Activated CD4-positive, CD25-positive, alpha-beta regulatory T cell (primary cell): Measurements from ENCODE around the gene RPS6KA5.

Source experiments
- DNase-seq, 4 experiments: peaks; one replicate each; lab custom pipeline; 2025; lab: John Stamatoyannopoulos, UW

The RPS6KA5 gene

DNA sequence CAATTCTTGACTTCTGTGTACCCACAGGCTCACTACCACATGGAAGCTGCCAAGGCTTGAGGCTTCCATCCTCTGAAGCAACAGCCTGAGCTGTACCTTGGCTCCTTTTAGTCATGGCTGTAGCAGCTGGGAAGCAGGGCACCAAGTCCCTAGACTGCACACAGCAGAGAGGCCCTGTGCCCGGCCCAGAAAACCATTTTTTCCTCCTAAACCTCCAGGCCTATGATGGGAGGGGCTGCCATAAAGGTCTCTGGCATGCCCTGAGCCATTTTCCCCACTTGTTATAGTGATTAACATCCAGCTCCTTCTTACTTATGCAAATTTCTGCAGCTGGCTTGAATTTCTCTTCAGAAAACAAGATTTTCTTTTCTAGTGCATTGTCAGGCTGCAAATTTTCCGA is 121.8 kb downstream of the RPS6KA5 start:
- no peak for DNase-seq

DNA sequence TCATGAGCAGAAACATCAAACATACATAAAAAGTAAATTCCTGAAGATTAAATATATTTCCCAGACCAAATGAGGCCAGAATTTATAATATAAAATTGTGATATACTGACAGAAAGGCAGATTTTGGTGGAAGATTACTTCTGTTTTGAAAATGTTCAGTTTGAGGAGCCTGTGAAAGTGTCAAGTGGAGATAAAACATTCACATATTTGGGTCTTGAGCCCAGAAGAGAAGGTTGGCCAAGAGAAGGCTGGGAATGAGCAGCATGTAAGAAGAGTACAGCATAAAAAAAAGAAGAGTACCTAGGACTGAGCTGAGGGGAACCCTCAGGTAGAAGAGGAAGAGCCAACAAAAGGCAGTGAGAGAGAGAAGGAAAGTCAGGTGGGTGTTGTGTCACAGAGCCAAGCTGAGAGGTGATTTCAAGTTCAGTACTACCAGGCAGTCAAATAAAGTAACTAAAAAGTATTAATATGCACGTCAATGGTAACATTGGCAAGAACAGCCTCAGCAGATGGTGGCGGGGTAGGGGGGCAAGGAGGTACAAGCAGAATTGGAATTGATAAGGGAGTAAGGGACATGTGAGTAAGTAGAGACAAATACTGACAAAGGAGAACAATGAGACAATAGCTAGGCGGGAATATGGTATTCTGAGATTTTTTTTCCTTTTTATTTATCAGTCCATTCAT is 123.5 kb downstream of the RPS6KA5 start:
- DNase-seq: no peak

DNA sequence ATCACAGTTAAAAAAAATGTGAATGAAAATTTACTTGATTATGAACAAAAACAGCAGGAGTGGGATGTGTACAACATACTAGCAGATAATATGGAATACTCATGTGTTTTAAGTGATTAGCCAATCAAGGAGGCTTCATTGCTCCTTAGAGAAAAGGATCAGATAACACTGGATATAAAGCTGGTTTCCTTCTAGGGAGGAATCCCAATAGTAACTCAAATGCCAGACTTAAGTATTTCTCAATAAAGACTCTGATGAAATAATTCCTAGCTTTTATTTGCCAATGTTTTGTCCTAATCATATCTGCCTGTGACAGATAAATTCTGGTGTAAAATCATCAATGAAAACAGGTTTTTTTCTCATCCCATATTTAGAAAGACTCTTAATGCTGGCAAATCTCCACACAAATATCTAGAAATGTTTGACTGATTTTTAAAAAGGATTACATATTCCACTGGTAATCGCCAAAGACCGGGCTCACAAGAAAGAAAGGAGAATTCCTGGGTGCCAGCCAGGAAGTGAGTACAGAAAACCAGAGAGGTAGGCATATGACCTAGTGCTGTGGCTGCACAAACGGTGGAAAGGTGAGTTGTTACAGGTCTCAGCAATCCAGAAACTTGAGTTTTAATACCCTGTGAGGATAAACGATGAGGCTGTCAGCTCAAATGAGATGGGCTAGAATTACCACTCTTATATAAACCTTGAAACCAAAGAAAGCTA is 135.7 kb downstream of the RPS6KA5 start:
- no peak for DNase-seq

DNA sequence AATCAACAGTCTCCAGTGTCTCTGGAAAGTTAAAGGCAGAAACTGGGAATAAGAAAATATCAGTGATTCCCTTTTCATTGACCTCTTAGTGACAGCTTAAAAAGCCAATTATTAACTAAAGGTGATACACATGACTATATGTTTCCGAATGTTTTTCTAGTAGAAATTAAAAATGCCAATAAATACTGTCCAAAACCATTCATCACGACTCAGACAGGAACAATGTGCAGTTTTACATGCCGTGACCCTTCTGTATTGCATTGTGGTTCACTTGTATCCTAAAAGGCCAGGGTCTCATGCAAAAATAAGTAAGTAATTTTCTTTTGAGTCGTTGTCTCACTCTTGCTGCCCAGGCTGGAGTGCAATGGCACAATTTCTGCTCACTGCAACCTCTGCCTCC is 138.3 kb downstream of the RPS6KA5 start:
- DNase-seq: no peak

DNA sequence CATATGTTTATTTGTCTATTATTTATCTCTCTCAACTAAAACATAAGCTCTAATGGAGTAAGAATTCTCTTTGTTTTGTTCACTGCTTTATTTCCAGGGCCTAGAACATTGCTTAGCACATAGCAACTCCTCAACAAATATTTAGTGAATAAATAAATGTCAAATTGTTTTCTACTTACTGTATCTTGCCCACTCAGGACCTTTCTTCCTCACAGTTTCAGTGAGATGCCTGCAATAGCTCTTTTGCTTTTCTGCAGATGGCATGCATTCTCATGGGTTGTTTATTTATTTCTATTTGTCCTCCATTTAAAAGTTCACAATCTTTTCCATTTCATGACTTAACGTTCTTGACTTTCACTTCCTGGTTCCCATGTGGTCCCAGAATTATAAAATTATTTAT is 149.3 kb downstream of the RPS6KA5 start:
- DNase-seq: no peak

DNA sequence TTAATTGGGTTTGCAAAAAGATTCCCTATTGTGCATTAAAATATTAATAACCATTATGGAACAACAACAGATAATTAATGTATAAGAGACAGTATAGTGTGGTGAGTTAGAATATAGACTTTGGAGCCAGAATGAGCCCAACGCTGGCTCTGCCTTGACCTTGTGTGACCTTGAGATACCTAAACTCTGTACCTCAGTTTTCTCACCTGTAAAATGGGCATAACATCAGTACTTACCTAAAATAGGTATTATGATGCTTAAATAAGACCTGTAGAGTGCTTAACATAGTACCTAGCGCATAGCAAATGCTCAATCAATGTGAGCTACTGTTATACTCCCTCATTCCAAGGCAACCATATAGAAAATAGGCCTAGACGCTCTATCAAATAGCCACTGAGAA is 153.3 kb downstream of the RPS6KA5 start:
- no peak for DNase-seq

DNA sequence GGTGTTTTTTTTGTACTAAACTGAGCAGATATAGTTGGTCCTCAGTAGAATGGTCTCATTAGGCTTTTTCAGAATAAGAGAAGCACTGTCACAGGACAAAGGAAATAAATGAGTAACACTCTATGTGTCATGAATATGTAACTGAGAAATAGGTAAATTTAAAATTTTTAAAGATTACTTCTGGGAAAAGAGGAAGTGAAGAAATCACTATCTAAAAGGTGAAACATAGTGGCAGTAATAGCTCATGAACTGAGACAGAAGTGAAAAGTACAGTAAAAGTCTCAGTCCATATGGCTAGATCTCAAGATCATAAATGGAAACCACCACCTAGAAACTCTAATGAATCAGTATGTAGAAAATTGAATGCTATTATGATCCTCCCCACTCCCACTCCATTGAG is 154.9 kb downstream of the RPS6KA5 start:
- no peak for DNase-seq

DNA sequence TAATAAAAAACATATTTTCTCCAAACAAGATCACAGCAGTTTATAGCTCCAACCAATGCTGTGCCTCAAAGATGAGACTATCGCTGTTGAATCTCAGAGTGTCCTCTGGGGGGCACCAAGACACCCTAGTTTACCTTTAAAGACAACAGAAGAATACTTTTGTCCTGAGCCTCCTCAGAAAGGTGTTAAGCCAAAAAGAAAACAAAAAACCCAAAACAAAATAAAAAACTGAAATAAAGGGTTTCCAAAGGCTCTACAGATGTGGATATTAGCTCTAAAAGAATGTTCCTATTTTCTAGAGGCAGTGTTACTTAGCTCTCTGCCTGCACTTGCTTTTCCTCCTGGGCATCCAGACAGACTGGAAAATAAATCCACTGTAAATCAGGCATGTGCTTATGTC is 157.3 kb downstream of the RPS6KA5 start:
- peak in 3 of 4 experiments; percentile 20 to 48 (median 25) for DNase-seq

DNA sequence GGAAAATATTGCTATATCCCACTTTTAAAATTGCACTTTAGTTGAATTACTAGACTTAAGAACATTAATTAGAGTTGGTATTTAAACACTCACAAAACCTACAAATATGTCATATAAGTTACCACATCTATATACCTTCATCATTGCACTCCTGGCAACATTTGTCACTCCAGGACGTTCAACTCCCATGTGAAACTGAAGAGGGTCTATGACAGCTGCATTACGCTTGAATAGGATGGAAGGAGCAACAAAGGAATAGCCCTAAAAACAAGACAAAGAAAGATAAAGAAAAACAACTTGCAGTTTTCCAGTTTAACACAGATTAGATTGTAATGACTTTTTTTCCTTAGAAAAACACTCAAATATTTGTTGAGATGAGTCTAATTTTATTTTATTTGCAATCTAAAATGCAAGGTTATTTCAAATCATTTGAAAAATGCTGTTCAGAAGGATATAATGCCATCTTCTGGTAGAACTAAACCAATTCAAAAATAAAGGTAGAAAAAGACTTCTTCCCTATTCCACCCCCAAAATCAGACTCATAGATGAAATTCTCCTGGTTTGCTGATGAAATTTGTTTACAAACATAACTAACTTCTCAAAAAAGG is 159.9 kb downstream of the RPS6KA5 start:
- DNase-seq: no peak

DNA sequence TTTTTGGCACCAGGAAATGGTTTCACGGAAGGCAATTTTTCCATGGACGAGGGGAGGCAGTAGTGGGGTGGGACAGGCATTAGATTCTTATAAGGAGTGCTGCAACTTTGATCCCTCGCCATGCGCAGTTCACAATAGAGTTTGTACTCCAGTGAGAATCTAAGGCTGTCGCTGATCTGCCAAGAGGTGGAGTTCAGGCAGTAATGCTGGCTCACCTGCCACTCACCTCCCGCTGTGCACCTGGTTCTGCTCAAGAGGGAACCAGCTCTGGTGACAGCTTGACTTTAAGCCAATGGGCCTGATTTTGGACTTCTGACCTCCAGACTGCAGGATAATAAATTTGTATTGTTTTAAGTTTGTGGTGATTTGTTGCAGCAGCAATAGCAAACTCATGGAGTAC is 163.4 kb downstream of the RPS6KA5 start:
- DNase-seq: no peak

DNA sequence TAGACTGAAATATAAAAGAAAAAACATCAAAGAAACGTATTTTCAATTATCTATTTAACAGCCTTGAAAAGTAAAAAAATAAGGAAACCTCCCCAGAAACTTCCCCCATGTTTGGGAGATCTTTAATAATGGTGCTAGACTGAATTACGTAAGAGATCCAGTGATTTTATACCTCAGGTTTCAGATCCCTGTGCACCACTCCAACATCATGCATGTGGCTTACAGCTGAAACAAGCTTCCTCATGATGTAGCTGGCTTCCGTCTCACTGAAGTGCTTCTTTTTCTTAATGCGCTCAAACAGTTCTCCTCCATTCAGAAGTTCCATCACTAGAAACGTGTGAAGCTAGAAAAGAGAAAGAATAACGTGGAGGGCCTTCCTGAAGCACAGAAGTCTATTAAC is 166.2 kb downstream of the RPS6KA5 start:
- DNase-seq: no peak

DNA sequence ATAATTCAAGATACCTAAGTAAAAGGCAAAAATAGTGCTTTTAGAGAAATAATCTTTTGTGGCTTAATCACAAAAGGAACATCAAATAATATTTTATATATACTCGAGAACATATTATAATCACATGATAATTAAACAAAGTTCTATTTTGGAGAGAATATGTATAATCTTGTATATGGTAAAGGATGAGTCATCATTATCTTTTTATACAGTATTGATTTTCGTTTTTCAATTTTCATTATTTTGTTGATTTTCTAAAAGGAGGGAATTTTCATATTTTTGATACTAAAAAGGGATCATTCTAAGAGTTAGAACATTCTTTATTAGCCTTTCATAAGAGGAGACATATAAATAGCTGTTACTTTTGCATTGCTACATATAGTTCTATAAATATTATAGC is 166.9 kb downstream of the RPS6KA5 start:
- no peak for DNase-seq

DNA sequence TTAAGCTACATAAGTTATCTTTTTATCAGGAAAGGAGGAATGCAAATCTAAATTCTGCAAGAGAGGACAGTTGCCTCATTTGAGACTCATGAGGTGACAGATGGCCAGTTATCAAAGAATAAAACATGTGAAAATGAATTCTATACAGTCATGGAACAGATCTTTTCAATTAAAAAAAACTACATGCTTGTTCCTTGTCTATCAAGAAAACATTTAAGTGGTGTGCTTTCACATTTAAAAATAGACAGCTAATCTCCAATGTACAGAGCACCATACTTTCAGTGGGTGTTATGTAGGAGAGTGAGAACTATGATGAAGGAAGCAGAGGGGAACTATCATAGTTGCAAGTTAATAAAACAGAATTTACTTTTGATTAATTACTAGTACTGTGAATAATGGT is 167.5 kb downstream of the RPS6KA5 start:
- no peak for DNase-seq

DNA sequence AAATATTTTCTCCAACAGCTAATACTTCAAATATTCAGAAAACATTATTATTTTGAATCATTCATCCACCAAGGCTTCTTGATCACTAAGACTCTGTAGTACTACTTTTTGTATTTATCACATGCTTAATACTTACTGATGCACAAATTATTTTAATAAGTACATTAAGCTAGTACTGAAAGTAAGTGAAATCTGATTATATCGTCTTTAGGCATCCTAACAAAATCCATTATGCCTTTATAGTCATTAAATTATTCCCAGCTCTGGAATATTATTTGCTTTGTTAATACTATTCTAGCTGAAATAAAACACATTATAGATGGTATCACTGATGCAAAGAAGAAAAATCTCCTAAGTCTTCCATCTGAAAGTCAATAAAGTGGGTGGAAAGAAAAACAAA is 169.1 kb downstream of the RPS6KA5 start:
- no peak for DNase-seq

DNA sequence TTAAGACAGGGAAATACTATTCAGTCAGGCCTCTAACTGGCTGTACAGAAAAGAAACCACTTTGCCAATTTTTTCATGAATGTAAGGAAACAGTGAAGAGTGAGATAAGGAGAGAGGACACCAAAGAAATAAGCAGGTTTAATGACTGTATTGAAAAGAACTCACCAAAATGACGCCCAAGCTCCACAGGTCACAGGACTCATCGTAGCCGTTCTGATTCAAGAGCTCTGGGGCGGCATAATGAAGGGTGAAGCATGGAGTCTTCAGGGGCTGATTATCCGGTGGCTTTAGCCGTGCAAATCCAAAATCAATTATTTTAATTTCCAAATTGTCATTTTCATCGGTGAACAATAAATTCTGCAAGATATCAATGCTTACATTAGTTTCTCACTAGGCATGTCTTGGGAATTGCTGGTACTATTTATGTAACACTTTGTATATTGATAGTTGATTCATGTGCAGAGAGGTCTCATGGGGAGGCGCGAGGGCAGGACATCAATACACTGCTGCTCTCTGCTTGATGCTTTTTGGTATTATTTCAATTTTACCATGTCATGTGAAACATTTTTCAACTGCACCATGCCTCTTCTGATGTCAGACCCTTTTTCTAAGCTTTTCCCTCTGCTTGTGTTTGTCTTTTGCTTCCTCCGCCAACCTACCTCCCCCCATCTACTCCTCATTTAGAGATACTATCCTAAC is 170.0 kb downstream of the RPS6KA5 start:
- no peak for DNase-seq

DNA sequence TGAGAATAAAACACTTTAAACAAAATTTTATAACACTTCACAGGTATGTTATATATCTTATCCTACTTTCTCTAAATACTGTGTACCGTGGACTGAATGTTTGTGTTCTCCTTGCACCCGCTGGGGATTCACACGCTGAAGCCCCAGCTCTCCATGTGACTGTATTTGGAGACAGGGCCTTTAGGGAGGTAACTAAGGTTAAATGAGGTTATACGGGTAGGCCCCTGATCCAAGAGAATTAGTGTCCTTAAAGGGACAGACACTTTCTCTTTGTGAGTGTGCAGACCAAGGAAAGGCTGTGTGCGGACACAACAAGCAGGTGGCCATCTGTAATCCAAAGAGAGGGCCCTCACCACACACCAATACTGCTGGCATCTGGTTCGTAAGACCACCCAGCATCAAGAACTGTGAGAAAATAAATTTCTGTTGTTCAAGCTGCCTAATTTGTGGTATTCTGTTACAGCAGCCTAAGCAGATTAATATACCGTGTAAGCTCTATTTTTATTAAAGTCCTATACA is 174.1 kb downstream of the RPS6KA5 start:
- DNase-seq: no peak

DNA sequence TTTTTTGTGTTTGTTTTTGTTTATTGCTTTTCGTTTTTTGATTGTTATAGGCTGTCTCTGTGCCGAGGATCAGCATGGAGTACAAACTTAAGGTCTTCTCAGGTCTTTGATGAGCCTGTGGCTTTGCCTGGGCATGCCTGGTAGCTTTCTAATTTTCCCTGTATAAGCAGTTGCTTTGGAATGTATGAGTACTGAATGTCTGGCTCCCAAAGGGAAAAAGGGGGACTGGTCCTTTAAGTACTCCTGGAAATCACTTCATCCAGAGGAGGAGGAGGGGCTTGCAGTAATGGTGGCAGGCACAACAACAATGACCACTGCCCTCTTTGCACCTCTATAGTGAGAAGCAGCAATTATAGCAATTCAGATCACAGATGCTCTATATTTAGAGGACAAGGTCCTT is 176.7 kb downstream of the RPS6KA5 start:
- DNase-seq: no peak

DNA sequence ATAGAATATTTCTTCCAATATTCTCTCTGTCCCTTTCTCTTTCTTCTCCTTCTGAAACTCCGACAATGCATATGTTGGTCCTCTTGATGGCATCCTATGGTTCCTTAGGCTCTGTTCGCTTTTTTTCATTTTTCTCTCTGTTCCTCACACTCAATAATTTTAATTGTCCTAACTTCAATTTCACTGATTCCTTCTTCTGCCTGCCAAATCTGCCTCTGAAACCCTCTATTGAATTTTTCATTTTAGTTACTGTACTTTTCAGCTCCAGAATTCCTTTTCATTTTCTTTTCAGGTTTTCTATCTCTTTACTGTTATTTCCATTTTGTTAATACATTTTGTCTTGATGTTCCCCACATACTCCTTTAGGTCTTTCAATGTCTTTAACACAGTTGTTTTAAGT is 177.2 kb downstream of the RPS6KA5 start:
- DNase-seq: no peak

DNA sequence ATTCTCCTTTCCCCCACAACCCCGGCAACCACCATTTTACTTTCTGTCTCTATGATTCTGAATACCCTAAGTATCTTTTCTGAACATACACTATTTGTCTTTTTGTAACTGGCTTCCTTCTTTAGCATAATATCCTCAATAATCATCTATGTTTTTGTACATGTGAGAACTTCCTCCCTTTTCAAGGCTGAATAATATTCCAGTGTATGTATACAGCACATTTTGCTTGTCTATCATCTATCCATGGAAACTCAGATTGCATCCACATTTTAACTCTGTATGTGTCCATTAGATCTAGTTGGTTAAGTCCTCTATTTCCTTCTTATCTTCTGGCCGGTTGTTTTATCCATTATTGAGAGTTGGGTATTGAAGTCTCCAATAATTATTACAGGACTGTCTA is 180.2 kb downstream of the RPS6KA5 start:
- DNase-seq: no peak

DNA sequence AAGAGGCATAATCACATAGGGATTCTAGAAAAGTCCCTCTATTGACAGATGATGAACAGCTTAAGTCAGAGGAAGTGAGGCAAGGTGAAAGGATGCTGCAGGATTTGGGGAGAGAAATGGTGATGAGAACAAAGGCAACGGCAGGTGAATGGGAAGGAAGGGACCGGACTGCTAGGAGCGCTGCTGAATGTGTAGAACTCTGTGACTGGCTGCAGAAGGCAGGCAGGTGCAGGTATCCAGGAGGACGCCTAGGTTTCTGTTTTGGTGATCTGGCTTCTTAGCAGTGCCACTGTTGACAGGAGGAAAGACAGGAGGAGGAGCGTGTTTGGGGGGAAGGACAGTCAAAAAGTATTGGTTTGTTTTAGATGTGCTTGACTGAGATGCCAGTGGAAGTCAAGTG is 185.8 kb downstream of the RPS6KA5 start:
- DNase-seq: no peak

DNA sequence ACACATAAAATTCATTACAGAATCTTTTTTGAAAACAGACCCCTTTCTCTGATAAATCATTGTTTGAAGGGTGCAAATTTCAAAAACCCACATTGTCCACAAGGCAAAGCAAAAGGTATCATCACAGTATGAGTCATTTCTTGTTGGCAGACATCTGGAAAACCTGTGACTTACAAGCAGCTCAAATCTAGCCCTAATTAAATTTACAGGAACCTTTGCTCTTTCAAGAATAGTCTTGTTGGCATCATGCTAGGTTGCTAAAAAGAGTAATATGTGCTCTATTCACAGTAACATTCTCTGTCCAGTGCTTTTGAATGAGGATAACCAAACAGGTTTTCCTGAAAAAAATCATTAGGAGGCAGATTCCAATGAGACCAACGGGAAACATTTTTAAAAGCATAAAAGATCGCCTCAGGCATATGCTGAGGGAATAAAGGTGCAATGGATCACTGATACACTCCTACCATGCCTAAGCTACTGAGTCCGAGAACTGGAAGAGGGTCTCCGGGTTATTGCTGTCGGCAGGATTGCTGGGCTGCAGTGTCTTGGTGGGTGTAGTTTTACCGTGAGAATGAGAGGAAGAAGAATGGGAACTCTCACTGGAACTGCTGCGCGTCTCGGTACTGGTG is 188.7 kb downstream of the RPS6KA5 start:
- DNase-seq: no peak

DNA sequence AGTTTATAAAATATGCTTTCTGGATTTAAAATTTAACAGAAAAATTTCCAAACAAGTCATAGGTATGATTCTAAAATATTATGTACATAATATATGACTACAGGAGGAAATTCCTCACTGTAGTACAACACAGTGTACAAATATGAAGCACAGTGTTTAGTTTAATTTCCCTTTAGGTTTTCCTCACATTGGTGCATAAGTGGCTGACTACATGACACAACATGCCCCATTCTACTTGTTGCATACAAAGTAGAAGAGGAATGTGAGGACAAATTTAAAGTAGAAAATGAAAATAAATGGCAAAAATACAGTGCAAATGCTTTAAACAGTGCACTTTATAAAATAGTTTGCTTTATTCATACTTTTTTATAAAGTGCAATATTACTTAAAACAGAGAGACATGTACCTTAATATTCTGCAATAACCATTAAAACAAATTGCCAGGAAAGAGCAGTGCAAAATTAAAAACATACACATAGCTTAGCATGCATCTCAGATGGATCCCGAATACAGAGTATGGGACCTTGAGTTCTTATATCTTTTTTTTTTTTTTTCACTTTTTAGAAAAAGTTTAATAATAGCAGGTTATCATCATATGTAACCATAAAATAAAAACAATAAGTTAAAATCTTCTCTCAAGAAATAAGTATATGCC is 189.4 kb downstream of the RPS6KA5 start:
- DNase-seq: no peak
